MM.1S (cell line): Measurements from ENCODE around the gene LCAT.
"Not testable (repeated sequence)": the region's sequence is repeated elsewhere in the genome, so short reads cannot be mapped to it uniquely, and the experiment has no call there.

Source experiments
- DNase-seq: peaks from one replicate; pipeline ENCODE4 v3.0.0-alpha.2; 2015
- H2AFZ ChIP-seq: fragments of 300-600 bp; sonication (generic); 2 replicates; pipeline ENCODE4 v1.6.0; 2016; ENCODE audit warnings: antibody characterized with exemption, low read length
- H3F3A ChIP-seq: fragments of 300-600 bp; sonication (generic); 2 replicates; pipeline ENCODE4 v1.6.1; 2016; ENCODE audit warnings: mild to moderate bottlenecking, antibody characterized with exemption, low read length, moderate library complexity, mixed read lengths; ENCODE audit not compliant: insufficient read depth
- H3K27ac ChIP-seq: fragments of 300-600 bp; sonication (generic); 2 replicates; pipeline ENCODE4 v1.5.1; 2016; ENCODE audit warnings: mild to moderate bottlenecking, low read length
- H3K27me3 ChIP-seq: fragments of 300-600 bp; sonication (generic); replicated peaks from 2 replicates; pipeline ENCODE4 v1.6.0; 2016; ENCODE audit warnings: low read length; ENCODE audit not compliant: insufficient read depth
- H3K36me3 ChIP-seq: fragments of 300-600 bp; sonication (generic); replicated peaks from 2 replicates; pipeline ENCODE4 v1.6.1; 2016; ENCODE audit warnings: mild to moderate bottlenecking, low read length, mixed read lengths; ENCODE audit not compliant: insufficient read depth
- H3K4me1 ChIP-seq: fragments of 300-600 bp; sonication (generic); 2 replicates; pipeline ENCODE4 v1.6.1; 2016; ENCODE audit warnings: low read length, mixed read lengths
- H3K4me2 ChIP-seq: fragments of 300-600 bp; sonication (generic); 2 replicates; pipeline ENCODE4 v1.6.0; 2016; ENCODE audit warnings: low read depth, low read length
- H3K4me3 ChIP-seq: fragments of 300-600 bp; sonication (generic); 2 replicates; pipeline ENCODE4 v1.5.1; 2016; ENCODE audit warnings: low read length, mixed read lengths
- H3K79me2 ChIP-seq: fragments of 300-600 bp; sonication (generic); 2 replicates; pipeline ENCODE4 v1.6.1; 2016; ENCODE audit warnings: mixed run types, low read length, mixed read lengths
- H3K9ac ChIP-seq: fragments of 300-600 bp; sonication (generic); 2 replicates; pipeline ENCODE4 v1.6.1; 2016; ENCODE audit warnings: low read length, mixed read lengths
- H3K9me2 ChIP-seq: fragments of 300-600 bp; sonication (generic); replicated peaks from 2 replicates; pipeline ENCODE4 v1.6.1; 2016; ENCODE audit warnings: mild to moderate bottlenecking, low read length, mixed read lengths; ENCODE audit not compliant: insufficient read depth
- H3K9me3 ChIP-seq: fragments of 300-600 bp; sonication (generic); replicated peaks from 2 replicates; pipeline ENCODE4 v1.6.1; 2016; ENCODE audit warnings: mild to moderate bottlenecking, low read length, mixed read lengths; ENCODE audit not compliant: insufficient read depth
- H4K20me1 ChIP-seq: fragments of 300-600 bp; sonication (generic); 2 replicates; pipeline ENCODE4 v1.6.1; 2016; ENCODE audit warnings: mild to moderate bottlenecking, low read length, moderate library complexity, mixed read lengths; ENCODE audit not compliant: insufficient read depth
- CTCF ChIP-seq: fragments of 300-600 bp; sonication (generic); IDR thresholded peaks from 2 replicates; pipeline ENCODE4 v1.5.1; 2016; ENCODE audit warnings: antibody characterized with exemption, low read length, mixed read lengths
- EZH2 ChIP-seq: fragments of 300-600 bp; sonication (generic); optimal IDR thresholded peaks from 2 replicates; pipeline ENCODE3; 2017; ENCODE audit warnings: low read depth, mild to moderate bottlenecking, antibody characterized with exemption, low read length, mixed read lengths
- EZH2phosphoT487 ChIP-seq: fragments of 300-600 bp; sonication (generic); IDR thresholded peaks from 2 replicates; pipeline ENCODE4 v1.6.1; 2018; ENCODE audit warnings: antibody characterized with exemption, low read length

LCAT gene

GRCh38 chr16:67915831-67916723, 27.8 kb downstream of the LCAT start:
- H3K4me2 ChIP-seq, result no peak overlapping the region
- H4K20me1 ChIP-seq, result no peaks in the 10 kb centered on the region
- no peak overlapping the region for H2AFZ ChIP-seq
- H3K79me2 ChIP-seq, result peaks cover 9% of the 10 kb centered on the region
- no peaks in the 10 kb centered on the region for H3K27me3 ChIP-seq
- no peaks in the 10 kb centered on the region for H3K9me3 ChIP-seq
- H3K36me3 ChIP-seq, result no peaks in the 10 kb centered on the region
- H3K4me3 ChIP-seq, result no peak overlapping the region
- no peak overlapping the region for H3K9ac ChIP-seq
- no peak for DNase-seq
- no peaks in the 10 kb centered on the region for H3K4me1 ChIP-seq
- no peak for TF ChIP-seq EZH2phosphoT487
- TF ChIP-seq EZH2, result no peak
- TF ChIP-seq CTCF, result no peak
- no peaks in the 10 kb centered on the region for H3F3A ChIP-seq
- H3K27ac ChIP-seq, result no peak overlapping the region
- no peaks in the 10 kb centered on the region for H3K9me2 ChIP-seq

- not testable (repeated sequence) for H3K4me3 ChIP-seq, H3K79me2 ChIP-seq, H3K4me2 ChIP-seq, H3K27ac ChIP-seq, DNase-seq, H3K9ac ChIP-seq, H2AFZ ChIP-seq, H3K9me2 ChIP-seq, H3K9me3 ChIP-seq, H3K36me3 ChIP-seq, H3K4me1 ChIP-seq, H3F3A ChIP-seq, H3K27me3 ChIP-seq, H4K20me1 ChIP-seq
These were observed 28.5 kb downstream of the LCAT start for GRCh38 chr16:67915496-67915769.

GRCh38 chr16:67914758-67915495, 29.0 kb downstream of the LCAT start:
- no peak for DNase-seq
- Histone ChIP-seq H3K4me3 (no peak overlapping the region), H3K9me2 (no peaks in the 10 kb centered on the region), H3K9ac (no peak overlapping the region), H3K27me3 (no peaks in the 10 kb centered on the region), H3K36me3 (no peaks in the 10 kb centered on the region), H3K9me3 (no peaks in the 10 kb centered on the region), H2AFZ (no peak overlapping the region), H3K79me2 (peaks cover 9% of the 10 kb centered on the region), H3F3A (no peaks in the 10 kb centered on the region), H3K4me1 (no peaks in the 10 kb centered on the region), H4K20me1 (no peaks in the 10 kb centered on the region), H3K4me2 (no peak overlapping the region), H3K27ac (no peak overlapping the region)
- TF ChIP-seq CTCF (no peak), EZH2 (no peak), EZH2phosphoT487 (no peak)

GRCh38 chr16:67910158-67910557, 33.8 kb downstream of the LCAT start:
- no peaks in the 10 kb centered on the region for H3K79me2 ChIP-seq
- H3K9me3 ChIP-seq, result no peaks in the 10 kb centered on the region
- H3K9ac ChIP-seq, result no peak overlapping the region
- TF ChIP-seq CTCF (no peak), EZH2phosphoT487 (no peak), EZH2 (no peak)
- H3K36me3 ChIP-seq, result no peaks in the 10 kb centered on the region; the same call in 1 of the 2 replicates
- no peaks in the 10 kb centered on the region for H3K27me3 ChIP-seq
- no peak overlapping the region for H3K4me3 ChIP-seq
- no peaks in the 10 kb centered on the region for H3K4me1 ChIP-seq
- no peaks in the 10 kb centered on the region for H3K9me2 ChIP-seq
- no peaks in the 10 kb centered on the region for H4K20me1 ChIP-seq
- H2AFZ ChIP-seq, result no peak overlapping the region
- H3F3A ChIP-seq, result no peaks in the 10 kb centered on the region
- H3K4me2 ChIP-seq, result no peak overlapping the region
- no peak for DNase-seq
- H3K27ac ChIP-seq, result no peak overlapping the region
